GM12878 (cell line): ENCODE measurements around the gene ZDHHC3. TPM values are rescaled to one million over a fixed set of nuclear protein-coding genes. Genes with fewer than 3 reads are reported as not detected.

Source experiments
- ATAC-seq: fragments of 200-7000 bp; cut with Tn5 transposase; 3 replicates; pipeline ENCODE4 v1.9.1; 2020; ENCODE audit warnings: mild to moderate bottlenecking, moderate library complexity
- BruUV-seq: library from RNA; stranded (reverse); fragments of 400-500 nt; replicated peaks from 2 replicates; lab custom pipeline; 2021; lab: Mats Ljungman, UMichigan
- CTCF ChIA-PET: fragments of 300-600 bp; sonication (Branson Sonifier 250); formaldehyde crosslinking; extraction: SDS; loops from one replicate; lab custom pipeline; 2021; ENCODE audit warnings: inconsistent platforms; lab: Yijun Ruan, JAX
- POLR2A ChIA-PET: fragments of 350-600 bp; formaldehyde crosslinking; extraction: SDS; loops from one replicate; lab custom pipeline; 2021; ENCODE audit warnings: inconsistent platforms; lab: Charles Lee
- RAD21 ChIA-PET: fragments of 300-600 bp; sonication (Branson Sonifier 250); formaldehyde crosslinking; loops from one replicate; lab custom pipeline; 2023; ENCODE audit warnings: antibody characterized with exemption; ENCODE audit not compliant: unreplicated experiment; lab: Charles Lee
- SMC1A ChIA-PET: fragments of 300-600 bp; sonication (Branson Sonifier 250); formaldehyde crosslinking; loops from one replicate; lab custom pipeline; 2023; ENCODE audit not compliant: unreplicated experiment, uncharacterized antibody; lab: Charles Lee
- DNase-seq: peaks from one replicate; pipeline ENCODE4 v3.0.0-alpha.2; 2011; ENCODE audit warnings: low read depth, low spot score
- FAIRE-seq: peaks from 3 replicates; lab custom pipeline; 2011; peaks lifted over from hg19 to GRCh38; lab: Jason Lieb, UNC
- H2AFZ ChIP-seq: 2 replicates; pipeline ENCODE4 v1.6.0; 2011; ENCODE audit warnings: low read depth, low read length, control low read depth; ENCODE audit not compliant: control insufficient read depth
- H3K27ac ChIP-seq: 2 replicates; pipeline ENCODE4 v1.5.1; 2011; ENCODE audit warnings: control low read depth; ENCODE audit not compliant: control insufficient read depth, insufficient read depth
- H3K27me3 ChIP-seq, 2 experiments: replicated peaks in 1 of 2; 2 replicates each; pipeline versions ENCODE4 v1.6.0 to v1.6.1; 2011; ENCODE audit warnings: low read length in 1 of 2; ENCODE audit not compliant: control insufficient read depth in 2 of 2, insufficient read depth in 2 of 2
- H3K36me3 ChIP-seq, 2 experiments: 2 replicates each; pipeline ENCODE4 v1.5.1; 2011; ENCODE audit warnings: low read length in 1 of 2; ENCODE audit not compliant: control insufficient read depth in 2 of 2, insufficient read depth in 2 of 2
- H3K4me1 ChIP-seq: 2 replicates; pipeline ENCODE4 v1.6.1; 2011; ENCODE audit warnings: mild to moderate bottlenecking, low read length, moderate library complexity, mixed read lengths; ENCODE audit not compliant: control insufficient read depth, insufficient read depth
- H3K4me2 ChIP-seq: 2 replicates; pipeline ENCODE4 v1.6.0; 2011; ENCODE audit warnings: control low read depth; ENCODE audit not compliant: control insufficient read depth, insufficient read depth
- H3K4me3 ChIP-seq: fragments of 200-600 bp; sonication (generic); 2 replicates; pipeline ENCODE4 v1.5.1; 2016
- H3K79me2 ChIP-seq: 2 replicates; pipeline ENCODE4 v1.6.0; 2011; ENCODE audit warnings: low read length; ENCODE audit not compliant: control insufficient read depth, insufficient read depth
- H3K9ac ChIP-seq: 2 replicates; pipeline ENCODE4 v1.8.0; 2011; ENCODE audit warnings: low read length, control low read depth, mixed read lengths; ENCODE audit not compliant: control insufficient read depth, insufficient read depth
- H3K9me3 ChIP-seq: replicated peaks from 3 replicates; pipeline ENCODE4 v1.5.1; 2011; ENCODE audit warnings: mild to moderate bottlenecking, low read length; ENCODE audit not compliant: control insufficient read depth, insufficient read depth
- H4K20me1 ChIP-seq: 2 replicates; pipeline ENCODE4 v1.6.0; 2011; ENCODE audit not compliant: control insufficient read depth, insufficient read depth
- ATF2 ChIP-seq: IDR thresholded peaks from 2 replicates; pipeline ENCODE4 v1.6.1; 2012; ENCODE audit warnings: low read length, inconsistent platforms
- CREM ChIP-seq: IDR thresholded peaks from 2 replicates; pipeline ENCODE4 v1.6.1; 2014; ENCODE audit warnings: antibody characterized with exemption, low read depth
- EZH2 ChIP-seq: IDR thresholded peaks from 2 replicates; pipeline ENCODE4 v1.6.1; 2012; ENCODE audit warnings: low read depth, mild to moderate bottlenecking, control low read depth, inconsistent platforms, low read length, borderline replicate concordance; ENCODE audit not compliant: control insufficient read depth
- IKZF1 ChIP-seq: fragments of 450-650 bp; conservative IDR thresholded peaks from 2 replicates; pipeline ENCODE4 v1.6.1; 2017; ENCODE audit warnings: antibody characterized with exemption, mild to moderate bottlenecking
- JUNB ChIP-seq: IDR thresholded peaks from 2 replicates; pipeline ENCODE4 v1.6.1; 2016; ENCODE audit warnings: antibody characterized with exemption, mild to moderate bottlenecking
- MXI1 ChIP-seq: fragments of 150-350 bp; IDR thresholded peaks from 2 replicates; pipeline ENCODE4 v1.6.1; 2011; ENCODE audit warnings: low read depth, mild to moderate bottlenecking, inconsistent platforms, low read length, improper control_type of control experiment
- SMARCA5 ChIP-seq: fragments of 450-650 bp; IDR thresholded peaks from 2 replicates; pipeline ENCODE4 v1.6.1; 2017; ENCODE audit warnings: mild to moderate bottlenecking
- YBX1 ChIP-seq: fragments of 450-650 bp; IDR thresholded peaks from 2 replicates; pipeline ENCODE4 v1.6.1; 2016; ENCODE audit warnings: antibody characterized with exemption
- ZNF384 ChIP-seq: IDR thresholded peaks from 2 replicates; pipeline ENCODE4 v1.6.1; 2012; ENCODE audit warnings: low read depth, mild to moderate bottlenecking, low read length, improper control_type of control experiment, borderline replicate concordance
- ZNF592 ChIP-seq: fragments of 450-650 bp; IDR thresholded peaks from 2 replicates; pipeline ENCODE4 v1.6.1; 2017; ENCODE audit warnings: mild to moderate bottlenecking, moderate library complexity
- WGBS: methylation state at CpG from one replicate; pipeline ENCODE4 v1.1.6; 2016; ENCODE audit warnings: low lambda C conversion rate; ENCODE audit not compliant: insufficient replicate concordance, insufficient coverage; ENCODE audit errors: missing lambda C conversion rate; 5-methylcytosine and 5-hydroxymethylcytosine counted together
- in situ Hi-C: fragments of 300-500 bp; cut with MboI; formaldehyde crosslinking; loops from 9 replicates; pipeline ENCODE4 v1.14.3; 2018; ENCODE audit warnings: mixed read lengths
- intact Hi-C: fragments of 100-400 bp; cut with micrococcal nuclease; formaldehyde crosslinking; loops from one replicate; pipeline ENCODE4 v1.14.2; 2022; ENCODE audit not compliant: unreplicated experiment
- polyA plus RNA-seq, 11 experiments: library from polyadenylated mRNA; depleted of rRNA in 4 of 11; unstranded in 6 of 11; stranded (reverse) in 5 of 11; fragments of >200 nt; fragmentation: Nextera tagmentation in 4 of 11; fragmentation: Illumina TruSeq in 1 of 11; extraction: Ambion mirVana in 4 of 11; extraction: Trizol in 1 of 11; gene quantifications; 1 replicate in 1 of 11; 2 replicates in 10 of 11; pipeline versions ENCODE4 v1.2.1 to v1.2.3, GENCODE V29; 2011 to 2016; ENCODE audit warnings: inconsistent platforms in 2 of 11, missing spikeins in 2 of 11, low read depth in 1 of 11
- total RNA-seq, 4 experiments: library from RNA; depleted of rRNA in 3 of 4; stranded (reverse); fragments of >200 nt in 3 of 4; fragmentation: Illumina TruSeq in 1 of 4; extraction: Trizol in 1 of 4; gene quantifications; 2 replicates each; pipeline versions ENCODE4 v1.2.1 to v1.2.3, GENCODE V29; 2013 to 2021
- TF ChIP-seq, protein P1 (sequence below): fragments of 150-350 bp; IDR thresholded peaks from 2 replicates; pipeline ENCODE4 v1.6.1; 2014; ENCODE audit warnings: mild to moderate bottlenecking, low read depth, low read length

The ZDHHC3 gene
- total and polyA plus RNA-seq, 10 of the 15 experiments (the other 5 are each of a cell fraction or from before 2014, with no cell fraction given): 6.8 to 79.1 (median 40.8) TPM

DNA sequence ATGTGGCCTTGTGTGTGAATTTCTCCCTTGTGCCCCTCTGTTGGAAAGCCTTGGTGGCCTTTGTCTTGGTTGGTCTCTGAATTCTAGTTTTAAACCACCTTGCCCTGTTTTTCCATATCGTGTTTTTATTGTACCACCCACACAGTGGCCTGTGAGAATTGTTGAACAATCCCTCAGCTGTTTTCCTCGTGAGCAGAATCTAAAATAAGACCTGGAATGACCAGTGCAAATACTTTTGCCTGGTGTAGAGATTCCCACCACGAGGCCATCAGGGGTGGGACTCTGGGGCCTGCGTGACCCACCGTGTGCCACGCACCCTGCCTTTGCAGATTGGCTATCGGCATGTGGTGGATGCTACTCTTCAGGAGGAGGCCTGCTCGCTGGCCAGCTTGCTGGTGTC lies 31.1 kb upstream of the ZDHHC3 start:
- POLR2A ChIA-PET: no interaction called here
- no peak overlapping the region for H3K4me3 ChIP-seq
- over 99% methylated on average over 8 of the region's 8 CpGs for WGBS
- no peaks in the 10 kb centered on the region for H3K79me2 ChIP-seq
- H4K20me1 ChIP-seq: no peaks in the 10 kb centered on the region
- no peak for ATAC-seq
- no peak for FAIRE-seq
- TF ChIP-seq JUNB: no peak
- TF ChIP-seq SMARCA5: no peak
- no peak for TF ChIP-seq MXI1
- no peak for TF ChIP-seq ATF2
- TF ChIP-seq, all 136 proteins: peak for 0
- H3K4me2 ChIP-seq: no peak overlapping the region
- H3K27ac ChIP-seq: no peak overlapping the region
- no peak for DNase-seq
- no peaks in the 10 kb centered on the region for H3K27me3 ChIP-seq
- RAD21 ChIA-PET: no interaction called here
- intact Hi-C loops: no loop called here
- H3K36me3 ChIP-seq: peaks cover 12 to 37% of the 10 kb centered on the region in 2 experiments
- BruUV-seq: no TSS peak
- H2AFZ ChIP-seq: no peak overlapping the region
- CTCF ChIA-PET: interaction anchor here (0.7 kb wide), 1 partner anchor 9 kb away, joined by 3 read pairs; no protein-coding TSS in a partner anchor
- no peaks in the 10 kb centered on the region for H3K9me3 ChIP-seq
- H3K9ac ChIP-seq: no peak overlapping the region
- in situ Hi-C loops: no loop called here
- peaks cover 12% of the 10 kb centered on the region for H3K4me1 ChIP-seq
- SMC1A ChIA-PET: no interaction called here

GRCh38 chr3:45003859-45004258 lies 27.9 kb upstream of the ZDHHC3 start:
- no peaks in the 10 kb centered on the region for H3K9me3 ChIP-seq
- no peak overlapping the region for H2AFZ ChIP-seq
- in situ Hi-C loops: no loop called here
- ChIA-PET CTCF (interaction anchor here (1.5 kb wide), 1 partner anchor 15 kb away, joined by 4 read pairs; no protein-coding TSS in a partner anchor), SMC1A (interaction anchor here (1.7 kb wide), 1 partner anchor 8 kb away, joined by 7 read pairs; no protein-coding TSS in a partner anchor), RAD21 (no interaction called here), POLR2A (no interaction called here)
- 98% methylated on average over 2 of the region's 2 CpGs for WGBS
- intact Hi-C loops: no loop called here
- FAIRE-seq: no peak
- ATAC-seq: no peak
- H3K4me1 ChIP-seq: no peaks in the 10 kb centered on the region
- H4K20me1 ChIP-seq: no peaks in the 10 kb centered on the region
- no peak for DNase-seq
- no peak overlapping the region for H3K4me2 ChIP-seq
- H3K27ac ChIP-seq: no peak overlapping the region
- BruUV-seq: no TSS peak
- H3K27me3 ChIP-seq: no peaks in the 10 kb centered on the region
- H3K36me3 ChIP-seq: peaks cover 22 to 37% of the 10 kb centered on the region in 2 experiments
- no peak overlapping the region for H3K9ac ChIP-seq
- no peaks in the 10 kb centered on the region for H3K79me2 ChIP-seq
- H3K4me3 ChIP-seq: no peak overlapping the region
- TF ChIP-seq, protein P1, sequence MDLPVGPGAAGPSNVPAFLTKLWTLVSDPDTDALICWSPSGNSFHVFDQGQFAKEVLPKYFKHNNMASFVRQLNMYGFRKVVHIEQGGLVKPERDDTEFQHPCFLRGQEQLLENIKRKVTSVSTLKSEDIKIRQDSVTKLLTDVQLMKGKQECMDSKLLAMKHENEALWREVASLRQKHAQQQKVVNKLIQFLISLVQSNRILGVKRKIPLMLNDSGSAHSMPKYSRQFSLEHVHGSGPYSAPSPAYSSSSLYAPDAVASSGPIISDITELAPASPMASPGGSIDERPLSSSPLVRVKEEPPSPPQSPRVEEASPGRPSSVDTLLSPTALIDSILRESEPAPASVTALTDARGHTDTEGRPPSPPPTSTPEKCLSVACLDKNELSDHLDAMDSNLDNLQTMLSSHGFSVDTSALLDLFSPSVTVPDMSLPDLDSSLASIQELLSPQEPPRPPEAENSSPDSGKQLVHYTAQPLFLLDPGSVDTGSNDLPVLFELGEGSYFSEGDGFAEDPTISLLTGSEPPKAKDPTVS: no peak
- no peak for TF ChIP-seq YBX1
- no peak for TF ChIP-seq CREM
- TF ChIP-seq ZNF384: no peak
- no peak for TF ChIP-seq ZNF592
- TF ChIP-seq EZH2: no peak
- TF ChIP-seq IKZF1: no peak
